Retina (tissue), 1 donor: ENCODE measurements around the gene CCNA2.

Experiments
- DNase-seq: peaks from one replicate; pipeline ENCODE4 v3.0.0-alpha.2; 2016

Gene CCNA2

DNA sequence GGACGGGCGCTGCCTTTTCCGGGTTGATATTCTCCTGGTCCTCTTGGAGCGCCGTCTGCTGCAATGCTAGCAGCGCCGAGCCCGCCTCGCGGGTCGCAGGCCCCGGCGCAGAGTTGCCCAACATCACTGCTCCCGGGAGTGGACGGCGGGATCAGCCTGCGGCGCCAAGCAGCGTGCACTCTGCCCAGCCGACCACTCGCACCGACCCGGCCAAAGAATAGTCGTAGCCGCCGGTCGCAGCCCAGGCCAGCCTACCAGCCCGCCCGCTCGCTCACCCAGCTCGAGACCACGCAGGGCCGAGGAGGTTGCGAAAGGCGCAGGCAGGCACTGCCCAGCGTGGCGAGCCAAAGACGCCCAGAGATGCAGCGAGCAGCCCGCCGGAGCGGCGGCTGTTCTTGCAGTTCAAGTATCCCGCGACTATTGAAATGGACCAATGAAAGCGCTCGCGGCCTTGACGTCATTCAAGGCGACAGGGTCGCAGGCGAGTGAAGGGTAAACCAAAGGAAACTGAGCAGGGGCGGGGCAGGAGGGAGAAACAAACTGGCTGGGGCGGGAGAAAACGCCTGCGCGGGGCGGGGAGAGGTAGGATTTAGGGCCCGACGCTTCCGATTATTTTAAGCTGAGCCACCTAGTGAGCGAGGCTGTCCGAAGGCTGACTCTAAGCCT lies at the start of gene CCNA2:
TSS of gene CCNA2 (minus strand) at position 379 of the 666 bp plus-strand sequence. CDS start at position 124, 255 bp downstream.
- DNase-seq, result peak; percentile 95

DNA sequence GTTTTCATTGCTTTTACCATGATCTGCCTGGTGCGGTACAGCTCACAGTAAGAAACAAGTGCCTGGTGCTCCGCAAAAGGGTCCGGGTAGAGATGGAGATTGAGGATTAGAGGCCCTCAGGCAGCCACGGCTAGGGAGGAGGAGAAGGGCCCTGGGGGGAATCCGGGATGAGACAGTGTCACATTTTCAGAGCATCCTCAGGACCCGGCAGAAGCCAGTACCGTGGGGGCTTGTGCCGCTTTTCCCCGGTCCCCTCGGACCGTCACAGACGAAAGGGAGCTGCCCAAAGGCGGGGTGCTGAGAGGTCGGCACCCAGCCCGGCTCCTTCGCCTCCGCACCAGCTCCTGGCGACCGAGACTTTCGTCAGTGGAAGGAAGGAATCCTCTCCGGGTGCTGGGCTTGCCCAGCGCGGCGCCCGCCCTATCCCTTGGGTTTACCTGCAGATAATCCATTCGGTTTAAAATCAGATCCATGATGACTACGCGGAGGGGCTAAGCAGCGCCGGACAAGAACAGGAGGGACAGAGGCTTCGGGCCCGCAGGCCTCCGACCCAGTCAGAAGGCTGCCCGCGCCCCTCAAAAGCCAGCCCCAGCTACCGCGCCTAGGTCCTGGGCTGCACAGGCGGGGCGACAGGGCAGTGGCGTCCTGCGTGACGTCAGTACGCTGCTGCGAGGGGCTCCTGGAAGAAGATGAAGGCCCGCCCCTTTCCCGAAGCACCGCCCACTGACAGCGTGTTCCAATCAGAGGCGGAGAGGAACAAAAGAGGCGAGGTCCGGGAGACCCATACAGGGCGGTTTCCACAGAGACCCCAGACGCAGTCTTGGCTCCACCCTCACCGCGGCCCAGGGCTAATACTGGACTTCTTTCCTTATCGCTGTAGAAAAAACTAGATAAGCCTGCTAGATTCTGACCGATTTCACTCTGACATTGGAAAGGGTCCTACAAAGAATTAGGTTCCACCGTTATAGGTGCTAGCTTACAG lies 46.4 kb upstream of the CCNA2 start, which contains the start of gene BBS7:
TSS of gene BBS7 (minus strand) at position 634 of the 982 bp plus-strand sequence. CDS start at position 473, 161 bp downstream.
- peak; percentile 98 for DNase-seq

DNA sequence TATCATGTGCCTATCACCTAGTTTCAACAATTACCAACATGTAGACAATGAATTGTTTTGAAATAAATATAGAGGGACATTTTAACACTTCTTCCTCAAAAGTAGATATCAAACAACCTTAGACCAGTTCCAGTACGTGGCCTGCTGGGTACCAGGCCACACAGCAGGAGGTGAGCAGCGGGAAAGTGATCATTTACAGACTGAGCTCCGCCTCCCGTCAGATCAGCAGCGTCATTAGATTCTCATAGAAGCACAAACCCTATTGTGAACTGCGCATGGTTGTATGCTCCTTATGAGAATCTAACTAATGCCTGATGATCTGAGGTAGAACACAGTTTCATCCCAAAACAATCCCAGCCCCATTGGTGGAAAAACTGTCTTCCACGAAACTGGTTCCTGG lies 40.1 kb upstream of the CCNA2 start:
- no peak for DNase-seq

DNA sequence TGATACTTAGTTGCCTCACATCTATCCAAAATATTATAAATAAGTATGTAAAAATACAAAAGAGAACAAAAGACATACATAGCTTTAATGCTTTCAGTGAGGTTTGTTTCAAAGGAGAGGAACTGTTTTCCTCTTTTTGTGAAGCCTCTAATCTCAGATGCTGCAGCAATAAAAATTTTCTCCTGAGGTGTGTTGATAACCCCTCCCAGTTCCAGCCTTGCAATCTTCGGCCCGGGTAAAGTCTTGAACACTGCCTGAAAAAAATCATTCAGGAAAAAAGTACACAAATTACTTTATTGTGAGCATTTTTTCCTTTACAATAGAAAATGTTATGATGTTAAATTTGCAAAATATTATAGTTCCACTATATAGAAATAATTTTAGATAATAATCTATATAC lies 37.7 kb upstream of the CCNA2 start:
- DNase-seq, result no peak

DNA sequence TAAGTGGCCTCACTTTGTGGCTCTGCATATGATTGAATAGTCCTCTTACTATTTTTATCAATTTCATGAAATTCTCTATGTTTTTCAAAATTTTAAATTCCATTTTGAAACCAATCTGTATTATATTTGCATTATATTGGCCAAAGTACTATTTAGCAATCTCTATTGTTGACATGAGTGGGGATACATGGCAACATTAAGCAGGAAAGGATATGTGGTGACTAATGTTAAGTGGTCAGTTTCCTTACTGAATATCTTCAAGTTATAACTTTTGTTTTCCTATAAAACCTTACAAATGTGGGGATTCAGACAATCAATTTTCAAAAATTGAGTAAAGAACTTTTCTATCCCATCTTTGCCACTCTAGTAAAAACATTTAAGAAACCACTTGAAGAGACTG lies 36.4 kb upstream of the CCNA2 start:
- no peak for DNase-seq

DNA sequence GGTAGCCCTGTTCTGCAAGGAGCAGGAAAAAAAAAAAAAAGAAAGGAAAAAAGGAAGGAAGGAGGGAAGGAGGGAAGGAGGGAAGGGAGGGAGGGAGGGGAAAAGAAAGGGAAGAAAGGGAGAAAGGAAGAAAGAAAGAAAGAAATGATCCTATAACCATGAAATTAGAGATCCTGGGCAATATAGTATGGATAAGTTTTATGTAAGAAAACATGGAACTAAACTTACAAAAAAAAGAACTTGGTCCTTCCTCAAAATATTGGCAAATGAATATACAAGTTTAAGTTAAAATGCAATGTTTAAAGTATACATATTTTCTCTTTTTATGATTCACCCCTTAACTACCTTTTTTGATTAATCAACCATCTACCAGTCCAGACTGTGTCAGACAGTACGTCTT lies 27.7 kb upstream of the CCNA2 start:
- no peak for DNase-seq

DNA sequence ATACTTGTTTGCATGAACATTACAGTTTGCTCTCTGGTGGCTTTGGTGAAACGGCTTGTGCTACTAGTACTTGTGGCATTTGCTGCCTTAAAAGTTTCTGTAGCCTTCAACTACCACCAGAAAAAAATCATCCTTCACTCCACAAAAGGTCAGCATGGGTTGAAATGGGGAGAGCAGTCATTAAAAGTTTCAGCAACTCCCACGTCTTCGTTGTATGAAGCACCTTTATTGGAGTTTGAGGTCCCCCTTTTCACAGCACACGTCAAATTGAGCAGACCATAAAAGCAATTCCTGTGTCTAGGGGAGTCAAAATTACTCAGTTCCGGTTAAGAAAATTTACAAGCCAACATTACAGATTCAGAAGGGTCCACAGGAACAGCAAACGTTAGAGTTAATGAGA lies 23.0 kb upstream of the CCNA2 start:
- no peak for DNase-seq

DNA sequence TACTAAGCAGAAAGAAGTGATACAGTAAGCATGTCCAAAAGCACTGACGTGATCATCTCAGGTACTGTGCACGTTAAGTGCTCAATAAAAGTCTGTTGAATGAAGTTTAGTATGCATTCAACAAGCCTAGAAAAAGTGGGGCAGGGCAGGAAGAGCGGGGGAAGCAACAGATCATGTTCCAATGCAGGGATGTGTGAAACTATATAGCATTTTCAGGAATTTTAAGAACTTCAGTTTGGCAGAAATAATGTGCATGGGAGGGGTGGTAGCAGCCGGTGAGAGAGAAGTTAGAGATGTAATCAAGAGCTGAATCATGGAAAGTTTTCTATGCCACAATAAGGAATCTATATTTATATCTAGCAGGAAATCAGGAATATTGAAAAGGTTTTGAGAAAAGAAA lies 19.2 kb upstream of the CCNA2 start:
- no peak for DNase-seq

DNA sequence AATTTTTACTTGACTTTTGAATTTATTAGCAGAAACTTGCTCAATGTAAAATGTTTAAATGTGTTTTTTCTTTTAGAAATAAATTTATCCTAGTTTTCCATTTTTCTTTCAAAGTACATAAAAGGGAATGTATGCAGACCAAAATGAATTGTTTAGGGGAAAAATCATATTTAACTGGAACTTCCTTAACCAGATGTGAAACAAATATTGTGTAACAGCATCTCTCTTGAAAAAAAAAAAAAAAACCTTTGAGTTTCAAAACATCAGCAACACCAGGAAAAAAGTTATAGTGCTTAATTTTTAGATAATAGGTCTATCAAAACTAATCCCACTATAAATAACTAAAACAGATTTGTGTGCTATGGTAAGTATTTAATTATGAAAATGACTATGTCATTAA lies 14.5 kb upstream of the CCNA2 start:
- no peak for DNase-seq

DNA sequence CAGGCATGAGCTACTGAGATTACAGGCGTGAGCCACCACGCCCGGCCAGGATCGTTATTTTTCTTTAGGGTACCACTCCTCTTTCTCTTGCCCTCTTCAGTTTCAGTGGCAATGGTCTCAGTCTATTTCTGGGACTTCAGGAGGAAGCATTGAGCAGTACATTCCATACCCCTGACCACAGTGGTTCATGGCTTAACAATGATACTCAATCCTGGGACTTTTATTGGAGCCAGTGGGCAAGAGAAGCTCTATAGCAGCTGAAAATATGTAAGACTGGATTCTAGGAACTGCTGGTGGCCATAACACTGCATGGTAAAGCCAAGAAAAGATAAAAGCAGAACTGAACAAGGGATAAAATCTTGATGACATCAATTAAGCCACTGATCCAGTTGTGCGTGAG lies 5.8 kb upstream of the CCNA2 start:
- DNase-seq, result no peak

DNA sequence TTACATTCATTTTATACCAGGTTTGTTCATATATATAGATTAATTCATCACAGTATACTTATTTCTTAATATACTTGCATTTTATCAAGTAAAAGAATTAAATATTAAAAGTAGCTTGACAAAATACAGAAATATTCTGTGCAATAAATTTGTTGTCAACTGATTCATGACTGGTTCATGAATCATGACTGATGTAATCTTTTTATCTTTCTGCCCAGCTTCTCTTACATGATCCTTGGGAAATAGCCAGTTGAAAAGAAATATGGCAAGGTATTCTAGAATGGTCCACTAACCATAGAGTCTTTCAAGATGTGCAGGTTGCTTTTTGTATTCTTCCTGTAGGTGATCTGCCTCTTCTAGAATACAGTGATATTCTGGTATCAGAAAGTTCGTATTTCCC lies 4.2 kb upstream of the CCNA2 start:
- DNase-seq, result no peak

DNA sequence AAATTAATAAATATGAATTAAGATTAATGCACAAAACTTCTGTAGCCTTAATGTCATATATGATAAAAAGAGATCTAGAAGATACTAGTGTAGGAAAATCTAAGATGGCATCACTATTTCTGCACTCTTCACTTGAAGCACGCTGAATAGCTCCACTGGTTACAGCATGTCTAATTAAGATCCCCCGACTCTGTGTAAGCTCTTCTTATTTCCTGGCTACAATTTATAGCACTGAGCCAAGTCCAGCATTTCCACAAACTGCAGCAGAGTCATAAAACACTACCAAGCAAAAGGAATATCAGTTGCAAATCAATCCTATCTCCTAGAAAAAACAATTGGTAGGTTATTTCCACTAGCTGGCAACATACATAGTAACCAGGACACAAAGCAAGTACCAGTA lies 1.3 kb upstream of the CCNA2 start:
- no peak for DNase-seq

DNA sequence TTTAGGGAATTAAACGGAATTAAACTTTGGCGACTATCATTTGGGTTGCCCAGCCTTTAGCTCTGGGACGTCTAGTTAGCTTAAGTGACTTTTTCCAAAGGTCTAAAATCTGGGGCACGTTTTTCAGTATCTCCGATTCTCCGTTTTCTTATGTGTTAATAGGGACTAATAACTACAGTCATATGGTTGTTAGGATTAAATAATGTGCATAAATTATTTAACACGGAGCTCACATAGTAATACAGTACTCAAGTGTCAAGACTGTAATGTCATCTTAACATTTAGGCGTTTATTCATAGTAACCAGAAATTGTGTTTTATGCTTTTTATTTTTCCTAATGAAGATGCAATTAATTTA lies 466 bp upstream of the CCNA2 start:
- DNase-seq, result no peak

DNA sequence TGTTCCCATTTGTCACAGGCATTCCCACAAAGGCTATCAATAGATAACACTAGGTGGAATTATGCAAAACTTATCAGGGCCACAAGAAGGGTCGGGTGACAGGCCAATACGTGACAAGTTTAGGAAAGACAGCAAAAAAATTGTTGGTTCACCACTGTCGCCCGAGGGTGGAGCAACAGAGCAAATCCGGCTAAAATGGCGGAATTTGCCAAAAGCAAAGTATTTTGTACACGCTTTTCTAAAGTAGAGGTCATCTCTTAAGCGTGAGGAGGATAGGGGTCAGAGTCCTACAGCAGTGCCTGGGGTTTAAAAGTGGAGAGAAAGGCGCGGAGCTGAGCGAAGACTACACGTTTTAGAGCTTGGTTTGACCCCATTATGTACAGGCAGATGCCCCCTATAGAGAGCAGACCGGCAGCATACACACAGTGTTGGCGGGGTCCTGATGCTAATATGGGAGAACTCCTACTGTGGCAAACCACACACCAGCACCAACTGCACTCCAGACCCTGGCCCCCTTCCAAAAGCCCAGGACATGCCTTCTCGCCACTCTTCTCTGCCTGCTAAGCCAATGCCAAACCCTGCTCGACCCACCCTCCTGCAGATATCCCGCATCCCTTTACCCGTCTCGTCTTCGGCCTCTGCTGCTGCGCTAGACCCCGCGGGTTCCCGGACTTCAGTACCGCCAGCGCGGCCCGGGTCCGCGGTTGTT lies 733 bp downstream of the CCNA2 start:
- DNase-seq, result peak; percentile 59

DNA sequence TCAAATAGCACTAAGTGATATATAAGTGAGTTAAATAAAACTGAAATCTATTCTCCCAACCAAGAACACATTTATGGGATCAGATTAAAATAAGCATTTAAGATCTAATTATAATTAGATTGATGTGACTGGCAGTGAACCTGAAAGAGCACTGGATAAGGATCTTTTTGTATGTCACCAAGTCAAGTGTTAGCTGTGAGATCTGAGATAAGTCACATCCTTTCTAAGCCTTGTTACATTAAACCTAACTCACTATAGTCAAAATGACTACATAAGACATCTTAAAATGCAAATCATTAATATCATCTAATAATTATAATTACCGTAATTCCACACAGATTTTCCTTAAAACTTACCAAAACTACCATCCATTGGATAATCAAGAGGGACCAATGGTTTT lies 1.6 kb downstream of the CCNA2 start:
- DNase-seq, result no peak

DNA sequence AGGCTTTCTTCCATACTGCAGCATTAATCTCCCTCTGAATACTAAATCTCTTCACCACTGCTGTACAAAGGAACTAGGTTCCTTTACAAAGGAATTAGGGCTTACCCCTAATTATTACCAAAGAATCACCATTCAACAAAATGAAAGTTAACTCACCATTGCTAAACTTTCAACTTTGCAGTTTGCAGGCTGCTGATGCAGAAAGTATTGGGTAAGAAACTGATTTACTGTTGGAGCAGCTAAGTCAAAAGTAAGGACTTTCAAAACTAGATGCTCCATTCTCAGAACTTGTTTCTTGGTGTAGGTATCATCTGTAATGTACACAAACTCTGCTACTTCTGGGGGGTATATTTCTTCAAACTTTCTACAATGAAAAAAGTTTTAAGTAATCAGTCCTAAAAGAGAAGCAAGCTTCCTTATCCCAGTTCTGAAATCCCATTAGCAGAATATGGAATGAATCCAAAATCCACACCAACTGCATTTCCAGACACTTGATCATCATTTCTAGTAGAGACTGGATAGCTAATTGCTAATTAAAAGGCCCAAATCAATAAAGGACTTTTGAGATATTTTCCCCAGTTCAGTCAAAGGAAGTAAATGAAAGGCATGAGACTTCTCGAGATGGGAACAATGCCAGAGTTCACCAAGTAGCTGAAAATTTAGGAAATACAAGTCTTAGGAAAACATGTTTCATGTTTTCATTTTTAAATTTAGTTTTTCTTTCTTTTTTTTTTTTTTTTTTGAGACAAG lies 4.3 kb downstream of the CCNA2 start:
- DNase-seq, result no peak

DNA sequence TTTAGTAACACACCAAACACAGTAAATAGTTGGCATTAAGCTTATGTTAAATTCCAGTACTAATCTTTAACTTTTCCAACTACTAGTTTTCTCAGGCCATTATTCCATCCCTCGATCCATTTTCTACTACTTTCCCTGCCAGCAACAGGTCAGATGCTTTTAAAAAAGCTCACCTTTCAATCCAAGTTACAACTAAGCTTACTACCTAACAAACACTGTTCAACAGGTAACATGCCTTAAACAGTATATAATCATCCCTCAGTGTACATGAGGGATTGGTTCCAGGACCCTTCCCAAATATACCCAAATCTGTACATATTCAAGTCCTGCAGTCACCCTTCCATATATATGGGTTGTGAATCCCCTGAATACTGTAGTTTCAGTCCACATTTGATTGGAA lies 5.5 kb downstream of the CCNA2 start:
- DNase-seq, result no peak

DNA sequence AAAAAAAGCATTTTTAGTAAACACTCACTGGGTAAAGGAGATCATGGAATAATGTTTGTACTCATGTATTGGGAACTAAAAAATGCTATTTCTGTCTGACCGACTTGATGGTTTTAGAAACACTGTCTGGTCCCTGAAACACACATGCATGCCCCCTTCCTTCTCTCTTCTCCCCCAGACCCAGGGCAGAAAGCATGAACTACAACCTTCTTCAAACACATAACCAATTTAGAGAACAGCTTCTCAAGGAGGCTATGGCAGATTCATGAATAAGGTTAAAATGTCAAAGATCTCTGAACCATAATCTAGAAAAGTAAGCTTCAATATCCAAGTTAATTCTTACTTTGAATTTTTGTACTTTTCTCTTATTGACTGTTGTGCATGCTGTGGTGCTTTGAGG lies 6.0 kb downstream of the CCNA2 start:
- no peak for DNase-seq

DNA sequence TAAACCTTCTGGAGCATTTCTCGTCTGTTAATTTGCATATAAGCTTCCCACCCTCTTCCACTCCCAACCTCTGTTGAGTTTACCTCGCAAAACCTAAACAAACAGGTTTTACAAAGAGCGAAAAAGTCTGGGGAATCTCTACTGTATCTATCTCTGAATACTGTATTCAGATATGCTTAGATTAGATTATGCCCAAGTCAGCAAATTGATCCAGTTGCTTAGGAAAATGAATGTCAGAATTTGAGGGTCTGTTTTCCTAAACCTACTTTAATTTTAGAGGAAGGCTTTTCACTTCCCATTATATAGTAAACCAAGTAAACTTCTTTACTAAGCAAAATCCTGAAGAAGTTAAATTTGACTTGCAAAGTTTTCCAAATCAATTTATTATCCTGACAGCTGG lies 6.7 kb downstream of the CCNA2 start:
- no peak for DNase-seq

DNA sequence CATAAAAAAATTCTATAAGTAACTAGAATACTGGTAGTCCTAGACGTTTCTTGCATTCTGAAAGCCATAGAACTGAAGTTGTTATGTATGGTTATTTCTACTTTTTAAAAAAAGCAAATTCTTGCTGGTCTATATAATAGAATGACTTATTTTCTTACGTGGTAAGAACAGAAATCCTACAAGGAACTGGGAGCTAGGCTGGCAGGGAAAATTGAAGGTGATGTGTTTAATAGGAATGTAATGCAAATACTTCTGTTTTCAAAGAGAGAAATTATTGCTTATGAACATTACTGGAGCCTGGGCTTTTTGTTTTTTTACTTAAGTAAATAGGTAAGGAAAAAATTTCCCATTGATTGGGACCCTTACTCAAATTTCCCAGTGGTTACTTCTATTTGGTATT lies 8.9 kb downstream of the CCNA2 start:
- no peak for DNase-seq

DNA sequence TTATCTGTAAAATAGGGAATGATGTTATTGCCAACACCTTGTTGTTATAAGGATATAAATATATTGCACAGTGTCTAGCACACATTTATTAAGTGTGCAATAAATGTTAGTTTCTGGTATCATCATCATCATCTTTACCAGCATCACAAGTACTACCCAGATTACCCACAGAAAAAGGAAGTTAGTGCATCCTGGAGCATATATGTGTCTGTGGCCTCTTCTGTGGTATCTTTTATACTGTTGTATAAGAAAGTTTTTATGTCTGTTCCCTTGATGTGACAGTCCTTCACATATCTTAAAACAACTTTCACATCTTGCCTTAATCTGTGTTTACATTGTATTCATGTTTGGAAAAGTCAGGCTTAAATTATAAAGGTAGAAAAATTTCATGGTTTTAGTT lies 12.6 kb downstream of the CCNA2 start:
- no peak for DNase-seq

DNA sequence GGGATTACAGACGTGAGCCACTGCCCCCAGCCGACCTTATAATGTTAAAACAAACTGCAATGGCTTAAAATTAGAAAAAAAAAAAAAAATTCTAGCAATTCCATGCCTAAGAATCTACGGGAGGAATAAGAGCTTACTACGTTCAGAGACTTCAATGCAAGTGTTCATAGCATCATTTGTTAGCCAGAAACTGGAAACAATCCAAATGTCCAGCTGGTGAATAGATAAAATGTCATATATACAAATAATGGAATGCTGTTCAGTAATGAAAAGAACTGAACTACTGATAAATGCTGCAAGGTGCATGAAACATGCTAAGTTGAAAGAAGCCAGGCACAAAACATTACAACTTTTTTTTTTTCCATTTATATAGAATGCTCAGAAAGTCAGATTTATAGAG lies 17.3 kb downstream of the CCNA2 start:
- DNase-seq, result no peak

DNA sequence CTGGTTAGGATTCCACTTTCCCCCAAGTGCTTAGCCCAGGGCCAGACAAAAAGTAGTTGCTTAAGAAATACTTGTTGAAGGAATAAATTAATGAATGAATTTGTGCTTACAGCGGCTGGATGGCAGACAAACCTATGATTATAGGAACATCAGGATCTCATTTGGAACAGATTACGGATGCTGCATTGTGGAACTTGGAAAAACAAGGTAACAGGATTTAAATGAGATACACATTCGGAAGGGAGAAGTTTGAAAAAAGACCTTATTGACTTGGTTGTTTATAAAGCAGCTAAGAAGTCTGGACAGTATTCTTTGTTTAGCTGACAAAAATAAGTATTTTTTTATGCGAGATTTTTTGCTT lies 22.0 kb downstream of the CCNA2 start:
- peak; percentile 9 for DNase-seq
